Measurements from ENCODE around the gene SLC2A9.

SLC2A9 gene

GRCh38 chr4:10019521-10020051, 1.7 kb downstream of the SLC2A9 start:
- no peak for DNase-seq (ENCODE audit: low spot score)

- DNase-seq (ENCODE audit: low spot score): peak; percentile 94
Measured at GRCh38 chr4:10018818-10019461, 2.4 kb downstream of the SLC2A9 start.

- DNase-seq (ENCODE audit: low spot score): no peak
Measured at GRCh38 chr4:10017037-10017893, 4.0 kb downstream of the SLC2A9 start.

GRCh38 chr4:10016169-10016568, 5.1 kb downstream of the SLC2A9 start:
- DNase-seq (ENCODE audit: low spot score): no peak

GRCh38 chr4:10015140-10015753, 6.0 kb downstream of the SLC2A9 start:
- DNase-seq (ENCODE audit: low spot score): no peak

GRCh38 chr4:10013722-10014121, 7.6 kb downstream of the SLC2A9 start:
- no peak for DNase-seq (ENCODE audit: low spot score)

- no peak for DNase-seq (ENCODE audit: low spot score)
Measured at GRCh38 chr4:10011885-10012284, 9.4 kb downstream of the SLC2A9 start.

GRCh38 chr4:10011277-10011676, 10.0 kb downstream of the SLC2A9 start:
- no peak for DNase-seq (ENCODE audit: low spot score)

GRCh38 chr4:10009861-10010500, 11.3 kb downstream of the SLC2A9 start:
- DNase-seq (ENCODE audit: low spot score): no peak

GRCh38 chr4:10008609-10009005, 12.7 kb downstream of the SLC2A9 start:
- no peak for DNase-seq (ENCODE audit: low spot score)

GRCh38 chr4:10007793-10008608, 13.3 kb downstream of the SLC2A9 start:
- DNase-seq (ENCODE audit: low spot score): no peak

GRCh38 chr4:10007436-10007740, 13.9 kb downstream of the SLC2A9 start:
- DNase-seq (ENCODE audit: low spot score): no peak

- no peak for DNase-seq (ENCODE audit: low spot score)
Measured at GRCh38 chr4:10006601-10007435, 14.5 kb downstream of the SLC2A9 start.

- DNase-seq (ENCODE audit: low spot score): no peak
Measured at GRCh38 chr4:10006231-10006600, 15.1 kb downstream of the SLC2A9 start.

- DNase-seq (ENCODE audit: low spot score): no peak
Measured at GRCh38 chr4:10005632-10006031, 15.7 kb downstream of the SLC2A9 start.

- no peak for DNase-seq (ENCODE audit: low spot score)
Measured at GRCh38 chr4:10003666-10004065, 17.6 kb downstream of the SLC2A9 start.

- DNase-seq (ENCODE audit: low spot score): no peak
Measured at GRCh38 chr4:10002278-10002677, 19.0 kb downstream of the SLC2A9 start.

- no peak for DNase-seq (ENCODE audit: low spot score)
Measured at GRCh38 chr4:10001757-10002156, 19.5 kb downstream of the SLC2A9 start.

GRCh38 chr4:9999956-10000561, 21.2 kb downstream of the SLC2A9 start:
- no peak for DNase-seq (ENCODE audit: low spot score)

- no peak for DNase-seq (ENCODE audit: low spot score)
Measured at GRCh38 chr4:9997886-9998285, 23.4 kb downstream of the SLC2A9 start.

All from hepatic stellate cell (primary cell).